GM08714 (cell line): ENCODE data around the gene SURF1.
A peak's percentile ranks its signal among the peaks of the same experiment; 100 is the strongest.

Experiments used
- H3K4me3 ChIP-seq: fragments of 200-500 bp; sonication (Bioruptor generic); 2 replicates; pipeline ENCODE4 v1.5.1; 2014; ENCODE audit warnings: mild to moderate bottlenecking, low read length, inconsistent platforms
- ZNF274 ChIP-seq: IDR thresholded peaks from 2 replicates; pipeline ENCODE4 v1.6.1; 2012; ENCODE audit warnings: mild to moderate bottlenecking, low read depth, low read length

Gene SURF1

GRCh38 chr9:133360400-133361393 lies 4.4 kb upstream of the SURF1 start:
- H3K4me3 ChIP-seq = no peak overlapping the region

GRCh38 chr9:133359399-133360175 lies 3.3 kb upstream of the SURF1 start:
- H3K4me3 ChIP-seq = no peak overlapping the region
- no peak for TF ChIP-seq ZNF274

More at GRCh38 chr9:133360400-133361393, 4.4 kb upstream of the SURF1 start:
- no peak for TF ChIP-seq ZNF274

GRCh38 chr9:133357656-133358055 lies 1.4 kb upstream of the SURF1 start:
- no peak for TF ChIP-seq ZNF274
- no peak overlapping the region; the same call in 1 of the 2 replicates for H3K4me3 ChIP-seq

- no peak for TF ChIP-seq ZNF274
- peak overlapping the region; percentile 82 for H3K4me3 ChIP-seq
Measured at GRCh38 chr9:133355881-133356357, 368 bp downstream of the SURF1 start.

- no peak for TF ChIP-seq ZNF274
- H3K4me3 ChIP-seq = no peak overlapping the region
Measured at GRCh38 chr9:133354766-133355165, 1.5 kb downstream of the SURF1 start.

- TF ChIP-seq ZNF274 = no peak
- H3K4me3 ChIP-seq = no peak overlapping the region
Measured at GRCh38 chr9:133353548-133353947, 2.7 kb downstream of the SURF1 start.

GRCh38 chr9:133352635-133353340 lies 3.5 kb downstream of the SURF1 start:
- no peak for TF ChIP-seq ZNF274
- H3K4me3 ChIP-seq = no peak overlapping the region

- no peak overlapping the region for H3K4me3 ChIP-seq
- no peak for TF ChIP-seq ZNF274
Measured at GRCh38 chr9:133351908-133352634, 4.2 kb downstream of the SURF1 start.

GRCh38 chr9:133351526-133351907 lies 4.8 kb downstream of the SURF1 start:
- TF ChIP-seq ZNF274 = no peak
- H3K4me3 ChIP-seq = no peak overlapping the region

GRCh38 chr9:133349965-133350616 lies 6.2 kb downstream of the SURF1 start:
- H3K4me3 ChIP-seq = peak overlapping the region; percentile 90; the same call in 1 of the 2 replicates
- no peak for TF ChIP-seq ZNF274

GRCh38 chr9:133348718-133349573 lies 7.3 kb downstream of the SURF1 start:
- no peak for TF ChIP-seq ZNF274
- peak overlapping the region; percentile 90 for H3K4me3 ChIP-seq
